GM08714 (cell line): ENCODE measurements around the gene RGS6.
A peak's percentile ranks its signal among the peaks of the same experiment; 100 is the strongest.

ENCODE experiments used
- H3K4me3 ChIP-seq: fragments of 200-500 bp; sonication (Bioruptor generic); 2 replicates; pipeline ENCODE4 v1.5.1; 2014; ENCODE audit warnings: mild to moderate bottlenecking, low read length, inconsistent platforms
- ZNF274 ChIP-seq: IDR thresholded peaks from 2 replicates; pipeline ENCODE4 v1.6.1; 2012; ENCODE audit warnings: mild to moderate bottlenecking, low read depth, low read length

Gene RGS6

GRCh38 chr14:72517736-72518135, 585.5 kb downstream of the RGS6 start:
- TF ChIP-seq ZNF274: no peak
- H3K4me3 ChIP-seq: no peak overlapping the region

GRCh38 chr14:72518809-72519377, 586.7 kb downstream of the RGS6 start:
- TF ChIP-seq ZNF274: no peak
- H3K4me3 ChIP-seq: peak overlapping the region; percentile 13; the same call in 1 of the 2 replicates

- peak overlapping the region; percentile 10; the same call in 1 of the 2 replicates for H3K4me3 ChIP-seq
- no peak for TF ChIP-seq ZNF274
These were observed 587.3 kb downstream of the RGS6 start for GRCh38 chr14:72519543-72519942.

- TF ChIP-seq ZNF274: no peak
- H3K4me3 ChIP-seq: no peak overlapping the region
These were observed 588.8 kb downstream of the RGS6 start for GRCh38 chr14:72521045-72521444.

GRCh38 chr14:72521968-72522741, 589.9 kb downstream of the RGS6 start:
- no peak for TF ChIP-seq ZNF274
- H3K4me3 ChIP-seq: no peak overlapping the region

GRCh38 chr14:72522847-72523246, 590.6 kb downstream of the RGS6 start:
- H3K4me3 ChIP-seq: no peak overlapping the region
- TF ChIP-seq ZNF274: no peak

GRCh38 chr14:72523424-72524294, 591.4 kb downstream of the RGS6 start:
- no peak for TF ChIP-seq ZNF274
- no peak overlapping the region for H3K4me3 ChIP-seq

GRCh38 chr14:72524295-72524629, 592.0 kb downstream of the RGS6 start:
- no peak overlapping the region for H3K4me3 ChIP-seq
- no peak for TF ChIP-seq ZNF274

- no peak overlapping the region for H3K4me3 ChIP-seq
- no peak for TF ChIP-seq ZNF274
These were observed 593.1 kb downstream of the RGS6 start for GRCh38 chr14:72525087-72525915.

GRCh38 chr14:72527591-72527990, 595.4 kb downstream of the RGS6 start:
- H3K4me3 ChIP-seq: no peak overlapping the region

GRCh38 chr14:72528059-72528862, 596.0 kb downstream of the RGS6 start:
- no peak for TF ChIP-seq ZNF274
- no peak overlapping the region for H3K4me3 ChIP-seq

More at GRCh38 chr14:72527591-72527990, 595.4 kb downstream of the RGS6 start:
- TF ChIP-seq ZNF274: no peak

- H3K4me3 ChIP-seq: no peak overlapping the region
- TF ChIP-seq ZNF274: no peak
These were observed 596.6 kb downstream of the RGS6 start for GRCh38 chr14:72528863-72529175.
